Chondrocyte (in vitro differentiated cells): ENCODE data around the gene CPVL. TPM values are rescaled to one million over a fixed set of nuclear protein-coding genes. Genes with fewer than 3 reads are reported as not detected.

Experiments
- DNase-seq: peaks from one replicate; pipeline ENCODE4 v3.0.0; 2021; ENCODE audit warnings: mixed read lengths, low spot score
- H3K27ac Mint-ChIP-seq: one replicate; pipeline ENCODE4 v1.8.0; 2021; ENCODE audit warnings: mild to moderate bottlenecking, moderate library complexity, mixed read lengths; ENCODE audit not compliant: unreplicated experiment
- H3K27me3 Mint-ChIP-seq: 2 replicates; pipeline ENCODE4 v1.8.0; 2021; ENCODE audit warnings: low read depth, mixed read lengths
- H3K36me3 Mint-ChIP-seq: 2 replicates; pipeline ENCODE4 v1.8.0; 2021; ENCODE audit warnings: low read depth, mixed read lengths
- H3K4me1 Mint-ChIP-seq: 2 replicates; pipeline ENCODE4 v1.8.0; 2021; ENCODE audit warnings: low read depth, mild to moderate bottlenecking, mixed read lengths
- H3K4me3 Mint-ChIP-seq: one replicate; pipeline ENCODE4 v1.8.0; 2021; ENCODE audit warnings: mild to moderate bottlenecking, moderate library complexity, mixed read lengths; ENCODE audit not compliant: unreplicated experiment
- H3K9me3 Mint-ChIP-seq: 2 replicates; pipeline ENCODE4 v1.8.0; 2021; ENCODE audit warnings: low read depth, mixed read lengths
- total RNA-seq: library from RNA; stranded (reverse); gene quantifications from 3 replicates; pipeline ENCODE4 v1.2.1, GENCODE V29; 2021
- TF ChIP-seq, protein P1 (sequence below): fragments of 200-600 bp; sonication (generic); IDR thresholded peaks from 2 replicates; pipeline ENCODE4 v1.5.0; 2021; ENCODE audit warnings: antibody characterized with exemption, mild to moderate bottlenecking, moderate library complexity

CPVL gene
- total RNA-seq, 1 donor from 2014 or later = 4.9 TPM

DNA sequence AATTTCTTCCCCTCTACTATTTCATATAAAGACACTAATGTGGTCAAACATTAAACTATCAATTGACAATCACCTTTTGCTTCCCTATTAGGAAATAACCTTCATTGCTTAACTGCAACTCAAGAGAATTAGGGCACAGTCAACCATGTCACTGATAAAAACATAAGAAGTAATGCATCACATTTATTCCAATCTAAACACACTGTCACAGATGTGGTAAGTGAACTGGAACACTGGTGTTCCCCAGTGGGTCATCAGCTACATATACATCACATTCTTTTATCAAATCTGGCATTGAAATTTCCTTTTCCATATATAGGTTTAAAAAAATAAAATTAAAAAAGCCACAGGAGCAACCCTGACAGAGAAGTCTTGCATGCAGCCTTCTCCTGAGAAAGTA lies 191.9 kb downstream of the CPVL start:
- Mint-ChIP-seq H3K4me1 (peaks cover 45% of the 10 kb centered on the region), H3K4me3 (no peak overlapping the region), H3K9me3 (no peaks in the 10 kb centered on the region), H3K27ac (no peak overlapping the region), H3K27me3 (peaks cover 7% of the 10 kb centered on the region), H3K36me3 (no peaks in the 10 kb centered on the region)
- TF ChIP-seq, protein P1, sequence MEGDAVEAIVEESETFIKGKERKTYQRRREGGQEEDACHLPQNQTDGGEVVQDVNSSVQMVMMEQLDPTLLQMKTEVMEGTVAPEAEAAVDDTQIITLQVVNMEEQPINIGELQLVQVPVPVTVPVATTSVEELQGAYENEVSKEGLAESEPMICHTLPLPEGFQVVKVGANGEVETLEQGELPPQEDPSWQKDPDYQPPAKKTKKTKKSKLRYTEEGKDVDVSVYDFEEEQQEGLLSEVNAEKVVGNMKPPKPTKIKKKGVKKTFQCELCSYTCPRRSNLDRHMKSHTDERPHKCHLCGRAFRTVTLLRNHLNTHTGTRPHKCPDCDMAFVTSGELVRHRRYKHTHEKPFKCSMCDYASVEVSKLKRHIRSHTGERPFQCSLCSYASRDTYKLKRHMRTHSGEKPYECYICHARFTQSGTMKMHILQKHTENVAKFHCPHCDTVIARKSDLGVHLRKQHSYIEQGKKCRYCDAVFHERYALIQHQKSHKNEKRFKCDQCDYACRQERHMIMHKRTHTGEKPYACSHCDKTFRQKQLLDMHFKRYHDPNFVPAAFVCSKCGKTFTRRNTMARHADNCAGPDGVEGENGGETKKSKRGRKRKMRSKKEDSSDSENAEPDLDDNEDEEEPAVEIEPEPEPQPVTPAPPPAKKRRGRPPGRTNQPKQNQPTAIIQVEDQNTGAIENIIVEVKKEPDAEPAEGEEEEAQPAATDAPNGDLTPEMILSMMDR = no peak
- DNase-seq = no peak

DNA sequence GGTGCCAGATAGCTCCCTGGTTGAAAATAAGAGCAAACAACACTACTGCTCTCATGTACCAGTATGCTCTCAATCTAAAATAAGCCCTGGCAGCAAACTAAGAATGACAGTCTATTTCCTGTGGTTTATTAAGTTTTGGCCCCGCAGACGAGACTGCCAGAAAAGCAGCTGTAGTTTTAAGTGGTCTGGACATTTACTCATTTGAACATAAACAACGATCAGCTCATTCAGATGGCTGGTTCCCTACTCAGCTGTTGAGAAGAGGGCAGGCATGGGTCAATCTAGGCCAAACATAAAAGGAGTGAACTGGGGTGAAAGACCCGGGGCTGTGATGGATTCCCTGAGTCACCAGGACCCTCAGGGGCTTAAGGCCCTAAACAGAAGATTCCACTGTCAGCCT lies 192.7 kb downstream of the CPVL start:
- Mint-ChIP-seq H3K27ac (peak overlapping the region; percentile 33), H3K9me3 (no peaks in the 10 kb centered on the region), H3K4me3 (no peak overlapping the region), H3K27me3 (peaks cover 7% of the 10 kb centered on the region), H3K36me3 (no peaks in the 10 kb centered on the region), H3K4me1 (peaks cover 43% of the 10 kb centered on the region)
- DNase-seq = no peak
- TF ChIP-seq, protein P1 = no peak

Other genes starting within 250 kb of the CPVL start
- 0.92 to 1.7 TPM (median 0.92 TPM) in 3 replicates for gene TRIL, start 188.2 kb downstream of the CPVL start, total RNA-seq
- 0.50 to 1.7 TPM (median 0.56 TPM) in 3 replicates for gene CHN2, start 48.2 kb upstream of the CPVL start, total RNA-seq